Measurements from ENCODE around the gene ACBD4. TPM values are rescaled to one million over a fixed set of nuclear protein-coding genes. Genes with fewer than 3 reads are reported as not detected.

The ACBD4 gene
- total RNA-seq, 2 experiments from 2014 or later = 24.8 to 26.3 TPM

DNA sequence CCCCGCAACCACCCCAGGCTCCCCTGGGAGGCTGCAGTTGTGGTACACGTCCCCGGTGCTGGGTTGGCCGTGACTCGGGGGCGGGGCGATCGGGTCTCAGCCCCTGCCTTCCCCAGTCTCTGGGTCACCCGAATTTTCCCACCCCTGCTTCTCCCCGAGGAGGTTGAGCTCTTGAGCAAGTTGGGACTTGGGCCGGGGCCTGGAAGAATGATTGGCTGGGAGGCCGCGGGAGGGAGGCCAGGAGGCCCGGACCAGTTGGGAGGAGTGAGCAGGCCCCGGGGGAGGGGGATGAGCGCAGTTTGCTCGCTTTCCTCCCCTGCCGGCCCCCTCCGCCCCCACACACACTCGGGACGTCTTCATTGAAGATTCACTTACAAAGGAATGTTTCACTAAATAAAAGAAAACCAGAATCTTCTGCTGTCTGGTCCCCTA is 8.3 kb downstream of the ACBD4 start:
- DNase-seq (peak in 4 of 14 experiments; percentile 24 to 49 (median 44)), ATAC-seq (ENCODE audit: poor library complexity) (no peak)
- peak overlapping the region; percentile 71 for H3K27ac Mint-ChIP-seq
- Histone ChIP-seq H3K27me3 (ENCODE audit: control insufficient read depth in 1 of 2, insufficient read depth in 2 of 2, low read length in 2 of 2) (no peaks in the 10 kb centered on the region), H3K27ac (ENCODE audit: low read depth in 1 of 2, low read length in 2 of 2) (peak overlapping the region; percentile 34 to 53), H3K4me3 (ENCODE audit: low read length) (peak overlapping the region; percentile 50), H3K36me3 (ENCODE audit: insufficient read depth, low read length) (peaks cover 4% of the 10 kb centered on the region), H3K9me3 (ENCODE audit: control insufficient read depth in 1 of 2, insufficient read depth in 1 of 2, low read length in 2 of 2) (no peaks in the 10 kb centered on the region), H3K4me1 (ENCODE audit: insufficient read depth, low read length) (peaks cover 49% of the 10 kb centered on the region)
- CTCF ChIA-PET = interaction anchor here (1.0 to 1.8 kb wide), 2 partner anchors 9 to 17 kb away, joined by 3 to 7 read pairs; partner anchors contain the start of genes ACBD4 and HEXIM2
- intact Hi-C loops (cut with DNase I, micrococcal nuclease) = no loop called here
- POLR2A ChIA-PET = interaction anchor here (0.9 to 10.9 kb wide), 4 partner anchors 8 to 49 kb away, joined by 3 to 630 read pairs (median 12); partner anchors contain the start of genes ACBD4 and HEXIM2
- H3K36me3 Mint-ChIP-seq (ENCODE audit: low read depth) = peaks cover 13% of the 10 kb centered on the region
- TF ChIP-seq, protein P1, sequence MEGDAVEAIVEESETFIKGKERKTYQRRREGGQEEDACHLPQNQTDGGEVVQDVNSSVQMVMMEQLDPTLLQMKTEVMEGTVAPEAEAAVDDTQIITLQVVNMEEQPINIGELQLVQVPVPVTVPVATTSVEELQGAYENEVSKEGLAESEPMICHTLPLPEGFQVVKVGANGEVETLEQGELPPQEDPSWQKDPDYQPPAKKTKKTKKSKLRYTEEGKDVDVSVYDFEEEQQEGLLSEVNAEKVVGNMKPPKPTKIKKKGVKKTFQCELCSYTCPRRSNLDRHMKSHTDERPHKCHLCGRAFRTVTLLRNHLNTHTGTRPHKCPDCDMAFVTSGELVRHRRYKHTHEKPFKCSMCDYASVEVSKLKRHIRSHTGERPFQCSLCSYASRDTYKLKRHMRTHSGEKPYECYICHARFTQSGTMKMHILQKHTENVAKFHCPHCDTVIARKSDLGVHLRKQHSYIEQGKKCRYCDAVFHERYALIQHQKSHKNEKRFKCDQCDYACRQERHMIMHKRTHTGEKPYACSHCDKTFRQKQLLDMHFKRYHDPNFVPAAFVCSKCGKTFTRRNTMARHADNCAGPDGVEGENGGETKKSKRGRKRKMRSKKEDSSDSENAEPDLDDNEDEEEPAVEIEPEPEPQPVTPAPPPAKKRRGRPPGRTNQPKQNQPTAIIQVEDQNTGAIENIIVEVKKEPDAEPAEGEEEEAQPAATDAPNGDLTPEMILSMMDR (IDR thresholded peaks at IDR 0.05) = no peak
- H3K27me3 Mint-ChIP-seq = peaks cover 8% of the 10 kb centered on the region
- no peaks in the 10 kb centered on the region for H3K9me3 Mint-ChIP-seq
- peaks cover 51% of the 10 kb centered on the region for H3K4me1 Mint-ChIP-seq (ENCODE audit: low read depth)
- H3K4me3 Mint-ChIP-seq = peak overlapping the region; percentile 80

DNA sequence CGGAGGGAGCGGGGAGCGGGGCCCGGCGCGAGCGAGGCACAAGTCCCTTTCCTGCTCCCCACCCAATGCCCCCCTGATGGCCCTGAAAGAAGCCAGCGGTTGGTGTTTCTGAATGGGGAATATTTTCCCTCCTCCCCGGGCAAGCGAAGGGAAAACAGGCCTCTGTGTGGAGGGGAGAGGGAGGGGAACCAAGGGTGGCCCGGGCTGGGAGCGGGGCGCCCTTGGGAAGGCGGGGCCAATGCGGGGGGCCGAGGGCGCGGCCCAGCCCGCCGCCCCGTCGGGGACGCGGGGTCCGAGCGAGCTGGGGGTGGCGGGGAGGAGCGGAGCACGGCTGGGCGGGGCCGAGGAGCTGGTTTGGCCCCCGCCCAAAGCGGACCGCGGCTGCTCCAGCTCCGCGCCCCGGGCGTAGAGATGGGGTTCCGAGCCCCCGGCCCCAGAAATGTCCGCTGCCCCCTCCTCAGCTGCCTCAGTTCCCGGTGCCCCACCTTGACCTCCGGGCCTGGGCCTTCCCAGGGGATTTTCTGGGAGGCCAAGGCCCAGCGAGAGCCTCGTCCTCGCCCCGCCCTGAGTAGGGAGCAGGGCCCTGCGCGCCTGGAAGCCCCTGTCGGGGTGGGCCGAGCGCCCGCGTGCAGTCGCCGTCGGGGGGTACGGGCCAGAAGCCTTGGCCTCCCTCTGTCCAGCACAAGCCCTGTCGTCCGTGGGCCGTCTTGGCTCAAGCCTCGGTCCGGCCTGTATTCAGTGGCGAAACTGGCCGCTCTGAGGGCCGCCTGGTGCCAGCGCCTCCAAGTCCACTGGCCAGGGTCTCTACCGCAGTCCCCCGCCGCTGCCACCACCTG is 8.9 kb downstream of the ACBD4 start:
- H3K27me3 Mint-ChIP-seq = peaks cover 8% of the 10 kb centered on the region
- peaks cover 52% of the 10 kb centered on the region for H3K4me1 Mint-ChIP-seq (ENCODE audit: low read depth)
- H3K36me3 Mint-ChIP-seq (ENCODE audit: low read depth) = peaks cover 20% of the 10 kb centered on the region
- Histone ChIP-seq H3K27me3 (ENCODE audit: control insufficient read depth in 1 of 2, insufficient read depth in 2 of 2, low read length in 2 of 2) (no peaks in the 10 kb centered on the region), H3K27ac (ENCODE audit: low read depth in 1 of 2, low read length in 2 of 2) (peak overlapping the region; percentile 34 to 53), H3K36me3 (ENCODE audit: insufficient read depth, low read length) (peaks cover under 1% of the 10 kb centered on the region), H3K4me3 (ENCODE audit: low read length) (peak overlapping the region; percentile 50), H3K9me3 (ENCODE audit: control insufficient read depth in 1 of 2, insufficient read depth in 1 of 2, low read length in 2 of 2) (no peaks in the 10 kb centered on the region), H3K4me1 (ENCODE audit: insufficient read depth, low read length) (peaks cover 52% of the 10 kb centered on the region)
- intact Hi-C loops (cut with DNase I, micrococcal nuclease) = loop anchor here (5.0 kb wide), 3 partner anchors 82 to 173 kb away; partner anchors contain the start of genes DCAKD (in 1 of the 2), MAP3K14 (in 1 of the 2) and NMT1 (in 1 of the 2)
- ChIA-PET CTCF (interaction anchor here (1.0 to 1.8 kb wide), 2 partner anchors 9 to 17 kb away, joined by 3 to 7 read pairs; partner anchors contain the start of genes ACBD4 and HEXIM2), POLR2A (interaction anchor here (0.7 to 10.9 kb wide), 5 partner anchors 9 to 245 kb away, joined by 3 to 630 read pairs (median 3); partner anchors contain the start of genes ACBD4, EFTUD2 and HEXIM2)
- TF ChIP-seq, protein P1 (IDR thresholded peaks at IDR 0.05) = no peak
- H3K4me3 Mint-ChIP-seq = peak overlapping the region; percentile 80
- DNase-seq = peak in 4 of 14 experiments; percentile 19 to 54 (median 45)
- peak overlapping the region; percentile 71 for H3K27ac Mint-ChIP-seq
- H3K9me3 Mint-ChIP-seq = no peaks in the 10 kb centered on the region
- ATAC-seq (ENCODE audit: poor library complexity) = no peak

DNA sequence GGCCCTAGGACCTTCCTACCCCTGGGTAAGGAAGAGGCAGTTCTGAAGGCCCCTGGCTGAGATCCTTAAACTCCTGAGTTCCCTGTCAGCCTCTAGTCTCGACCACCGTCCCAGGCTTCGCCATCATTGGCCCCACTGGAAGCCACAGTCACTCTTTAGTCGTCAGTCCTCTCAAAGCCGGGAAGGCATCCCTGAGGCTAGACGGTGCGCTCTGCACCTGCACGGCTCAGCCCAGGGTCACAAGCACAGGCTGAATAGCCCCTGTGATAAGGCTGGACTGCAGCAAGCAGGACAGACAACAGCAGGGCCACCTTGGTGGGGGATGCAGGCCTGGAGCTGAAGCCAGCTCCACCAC is 9.5 kb downstream of the ACBD4 start:
- H3K4me1 ChIP-seq (ENCODE audit: insufficient read depth, low read length) = peaks cover 57% of the 10 kb centered on the region

More for the DNA sequence above, 9.5 kb downstream of the ACBD4 start:
- ATAC-seq (ENCODE audit: poor library complexity) (no peak), DNase-seq (peak in 1 of 14 experiments; percentile 27)
- ChIA-PET POLR2A (interaction anchor here (0.7 to 10.9 kb wide), 4 partner anchors 9 to 246 kb away, joined by 3 to 630 read pairs (median 72); partner anchors contain the start of genes ACBD4, EFTUD2 and HEXIM2), CTCF (interaction anchor here (0.7 to 1.8 kb wide), 3 partner anchors 10 to 366 kb away, joined by 3 to 14 read pairs (median 5); partner anchors contain the start of genes ACBD4 and HEXIM2)
- peak overlapping the region; percentile 59 for H3K27ac Mint-ChIP-seq
- Histone ChIP-seq H3K4me3 (ENCODE audit: low read length) (peak overlapping the region; percentile 50), H3K27ac (ENCODE audit: low read depth in 1 of 2, low read length in 2 of 2) (no peak overlapping the region), H3K27me3 (ENCODE audit: control insufficient read depth in 1 of 2, insufficient read depth in 2 of 2, low read length in 2 of 2) (no peaks in the 10 kb centered on the region), H3K36me3 (ENCODE audit: insufficient read depth, low read length) (no peaks in the 10 kb centered on the region), H3K9me3 (ENCODE audit: control insufficient read depth in 1 of 2, insufficient read depth in 1 of 2, low read length in 2 of 2) (no peaks in the 10 kb centered on the region)
- H3K36me3 Mint-ChIP-seq (ENCODE audit: low read depth) = peaks cover 26% of the 10 kb centered on the region
- H3K4me1 Mint-ChIP-seq (ENCODE audit: low read depth) = peaks cover 55% of the 10 kb centered on the region
- TF ChIP-seq, protein P1 (IDR thresholded peaks at IDR 0.05) = no peak
- peaks cover 8% of the 10 kb centered on the region for H3K27me3 Mint-ChIP-seq
- intact Hi-C loops (cut with DNase I, micrococcal nuclease) = loop anchor here (5.0 kb wide), 3 partner anchors 83 to 172 kb away; partner anchors contain the start of genes DCAKD (in 1 of the 2), MAP3K14 (in 1 of the 2) and NMT1 (in 1 of the 2)
- H3K4me3 Mint-ChIP-seq = peak overlapping the region; percentile 73
- H3K9me3 Mint-ChIP-seq = no peaks in the 10 kb centered on the region

All from CD4-positive, alpha-beta T cell (primary cell).